Measurements from ENCODE around the gene FKBP4.

GRCh38 chr12:2750185-2750584, 44.6 kb upstream of the FKBP4 start:
- TF ChIP-seq CTCF (IDR thresholded peaks at IDR 0.05) (no peak), ZFX (IDR thresholded peaks at IDR 0.05; ENCODE audit: borderline replicate concordance) (no peak)

All from 22Rv1 (cell line).